OCI-LY3 (cell line): Measurements from ENCODE around the gene CD40LG.

ENCODE experiments used
- EZH2phosphoT487 ChIP-seq: fragments of 200-600 bp; shearing (Covaris generic); IDR thresholded peaks from 2 replicates; pipeline ENCODE4 v1.6.1; 2018; ENCODE audit warnings: antibody characterized with exemption, mixed run types, low read depth
- TF ChIP-seq, protein P1 (sequence below): fragments of 200-600, 300-600 bp; sonication (generic); IDR thresholded peaks from 2 replicates; pipeline ENCODE4 v1.5.1; 2014; ENCODE audit warnings: antibody characterized with exemption, low read length, low read depth

DNA sequence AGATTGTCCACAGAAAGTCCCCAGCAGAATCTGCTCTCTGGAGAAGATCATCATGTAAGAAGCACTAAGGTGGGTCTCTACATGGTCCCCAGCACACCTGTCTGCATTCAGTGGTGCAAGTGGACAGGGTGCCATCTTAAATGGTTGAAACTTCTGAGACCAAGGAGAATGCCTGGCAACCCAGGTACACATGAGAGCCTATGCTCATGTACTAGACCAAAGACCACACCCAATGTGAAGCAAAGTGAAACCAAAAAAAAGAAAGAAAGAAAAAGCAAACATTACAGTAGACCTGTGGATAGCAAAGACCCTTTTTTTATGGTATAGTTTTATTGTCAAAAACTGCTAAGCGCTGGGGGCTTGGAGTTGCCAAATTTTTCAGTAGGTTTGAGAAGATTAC lies 15.0 kb downstream of the CD40LG start:
- TF ChIP-seq, protein P1, sequence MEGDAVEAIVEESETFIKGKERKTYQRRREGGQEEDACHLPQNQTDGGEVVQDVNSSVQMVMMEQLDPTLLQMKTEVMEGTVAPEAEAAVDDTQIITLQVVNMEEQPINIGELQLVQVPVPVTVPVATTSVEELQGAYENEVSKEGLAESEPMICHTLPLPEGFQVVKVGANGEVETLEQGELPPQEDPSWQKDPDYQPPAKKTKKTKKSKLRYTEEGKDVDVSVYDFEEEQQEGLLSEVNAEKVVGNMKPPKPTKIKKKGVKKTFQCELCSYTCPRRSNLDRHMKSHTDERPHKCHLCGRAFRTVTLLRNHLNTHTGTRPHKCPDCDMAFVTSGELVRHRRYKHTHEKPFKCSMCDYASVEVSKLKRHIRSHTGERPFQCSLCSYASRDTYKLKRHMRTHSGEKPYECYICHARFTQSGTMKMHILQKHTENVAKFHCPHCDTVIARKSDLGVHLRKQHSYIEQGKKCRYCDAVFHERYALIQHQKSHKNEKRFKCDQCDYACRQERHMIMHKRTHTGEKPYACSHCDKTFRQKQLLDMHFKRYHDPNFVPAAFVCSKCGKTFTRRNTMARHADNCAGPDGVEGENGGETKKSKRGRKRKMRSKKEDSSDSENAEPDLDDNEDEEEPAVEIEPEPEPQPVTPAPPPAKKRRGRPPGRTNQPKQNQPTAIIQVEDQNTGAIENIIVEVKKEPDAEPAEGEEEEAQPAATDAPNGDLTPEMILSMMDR: no peak
- no peak for TF ChIP-seq EZH2phosphoT487
